GM18870 (cell line): Measurements from ENCODE around the gene HK1.

Source experiments
- ATAC-seq: cut with Tn5 transposase; IDR thresholded peaks from one replicate; pipeline ENCODE4 v1.9.1; 2021; ENCODE audit warnings: moderate library complexity; ENCODE audit not compliant: unreplicated experiment

The HK1 gene

DNA sequence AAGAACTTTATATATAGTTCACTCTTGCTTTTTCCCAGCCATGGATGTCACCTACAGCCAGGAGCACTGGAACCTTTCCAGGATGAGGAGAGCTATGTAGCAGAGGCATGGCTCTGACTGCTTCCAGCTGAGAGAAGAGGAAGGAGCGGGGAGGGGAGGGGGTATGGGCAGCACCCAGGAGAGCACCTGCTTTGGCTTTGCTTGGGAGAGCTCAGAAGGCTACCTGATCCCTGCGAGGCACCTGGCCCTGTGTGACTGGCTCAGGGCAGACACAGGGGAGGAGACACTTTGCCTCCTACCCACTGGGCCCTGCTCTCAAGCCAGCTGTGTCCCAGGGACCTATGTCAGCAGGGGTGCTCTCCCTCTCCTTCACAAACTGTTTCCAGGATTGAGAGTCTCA, 67.1 kb downstream of the HK1 start:
- no peak for ATAC-seq

DNA sequence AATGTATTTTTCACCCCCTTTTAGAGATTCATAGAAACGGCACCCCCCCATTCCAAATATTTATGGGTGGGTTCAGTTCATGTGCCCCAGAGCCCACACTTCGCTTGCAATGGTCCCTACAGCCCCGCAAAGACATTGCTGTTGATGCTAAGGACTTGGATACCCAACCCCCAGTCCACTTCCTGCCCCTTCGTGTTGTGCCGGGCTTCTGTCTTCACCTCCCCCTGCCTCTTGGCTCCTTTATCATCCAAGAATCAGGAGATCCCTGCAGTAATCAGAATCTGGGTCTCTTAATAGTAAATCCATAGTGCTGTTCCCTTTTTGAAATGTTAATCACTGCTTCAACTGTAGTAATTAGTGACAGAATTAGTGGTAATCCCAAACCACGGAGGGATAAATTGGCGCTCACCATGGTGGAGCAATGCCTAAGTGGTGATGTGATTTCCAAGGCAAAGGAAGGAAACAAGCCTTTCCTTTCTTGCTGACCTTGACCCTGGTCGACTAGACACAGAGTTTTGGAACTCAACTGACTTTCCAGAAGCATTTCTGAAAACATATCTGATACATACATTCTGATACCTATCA, 67.7 kb downstream of the HK1 start:
- no peak for ATAC-seq

DNA sequence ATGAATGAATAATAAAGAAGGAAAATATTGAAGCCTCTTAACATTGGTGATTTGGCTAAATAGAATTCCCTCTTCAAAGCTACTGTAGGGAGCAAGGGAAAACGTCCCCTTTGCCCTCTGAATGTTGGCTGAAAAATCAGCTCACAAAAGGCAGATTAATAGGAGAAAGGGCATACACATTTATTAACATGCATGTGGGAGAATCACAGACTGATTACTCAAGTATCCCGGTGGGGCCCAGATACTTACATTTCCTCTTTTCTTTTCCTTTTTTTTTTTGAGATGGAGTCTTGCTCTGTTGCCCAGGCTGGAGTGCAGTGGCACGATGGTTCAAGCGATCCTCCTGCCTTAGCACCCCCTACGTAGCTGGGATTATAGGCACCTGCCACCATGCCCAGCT, 68.5 kb downstream of the HK1 start:
- ATAC-seq: no peak

DNA sequence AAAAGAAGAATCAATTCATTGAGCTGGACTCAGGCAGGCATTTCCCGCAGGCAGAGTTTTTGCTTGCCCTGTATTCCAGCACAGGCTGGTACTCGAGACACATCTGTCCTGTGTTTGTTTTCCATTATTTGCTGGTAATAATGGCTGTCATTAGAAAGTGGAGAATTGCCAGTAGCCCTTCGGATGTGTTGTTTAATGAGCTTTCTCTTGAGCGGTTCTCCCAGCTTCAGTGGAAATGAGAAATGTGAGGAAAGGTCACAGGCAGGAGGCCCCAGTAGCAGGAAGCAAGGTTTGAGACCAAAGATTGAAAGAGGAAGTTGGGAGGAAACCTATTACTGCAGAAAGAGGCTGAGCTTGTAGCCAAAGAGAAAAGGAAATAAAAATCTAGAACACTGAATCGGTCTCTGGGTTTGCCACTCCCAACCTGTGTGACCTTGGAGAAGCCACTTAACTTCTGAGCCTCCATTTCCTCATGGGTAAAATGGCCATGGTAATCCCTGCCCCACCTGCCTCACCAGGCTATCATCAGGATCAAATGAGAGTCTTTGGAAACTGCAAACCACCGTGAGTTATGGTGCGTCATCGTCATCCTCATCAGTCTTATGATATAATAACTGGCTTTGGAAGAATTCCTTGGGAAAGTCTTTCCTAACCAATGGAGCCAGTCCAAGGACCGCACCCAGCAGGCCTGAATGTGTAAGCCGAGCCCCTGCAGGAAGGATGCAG, 70.7 kb downstream of the HK1 start:
- no peak for ATAC-seq

DNA sequence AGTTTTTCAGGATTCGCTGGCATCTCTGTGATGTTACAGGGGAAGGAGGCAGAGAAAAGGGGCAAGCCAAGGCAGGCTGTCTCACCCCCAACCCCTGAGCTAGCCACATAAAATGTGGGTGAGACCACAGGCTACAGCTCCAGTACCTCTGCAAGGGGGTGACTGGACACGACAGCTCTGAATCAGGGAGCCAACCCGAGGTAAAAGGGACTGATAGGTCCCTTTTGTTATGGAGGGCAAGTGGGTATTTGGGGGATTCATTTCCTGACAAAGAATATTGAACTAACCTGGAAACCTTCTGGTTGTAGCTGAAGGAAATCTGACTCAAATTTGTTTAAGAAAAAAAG, 71.2 kb downstream of the HK1 start:
- no peak for ATAC-seq

DNA sequence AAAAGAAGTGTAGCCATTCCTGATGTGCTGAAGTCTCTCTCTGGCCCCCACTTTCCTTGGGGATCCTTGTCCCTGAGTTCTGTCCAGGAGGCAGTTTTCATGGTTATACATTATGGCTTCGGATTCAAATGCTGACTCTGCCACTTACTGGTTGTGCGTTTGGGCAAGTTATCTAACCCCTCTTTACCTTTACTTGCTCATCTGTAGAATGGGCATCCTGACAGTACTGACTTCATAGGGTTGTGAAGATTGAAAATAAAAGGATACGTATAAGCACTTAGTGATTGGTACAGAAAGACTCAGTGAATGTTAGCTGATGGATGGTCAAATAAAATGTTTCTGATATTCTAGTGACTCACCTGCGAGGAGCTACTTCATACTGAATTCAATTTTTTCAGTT, 73.3 kb downstream of the HK1 start:
- no peak for ATAC-seq

DNA sequence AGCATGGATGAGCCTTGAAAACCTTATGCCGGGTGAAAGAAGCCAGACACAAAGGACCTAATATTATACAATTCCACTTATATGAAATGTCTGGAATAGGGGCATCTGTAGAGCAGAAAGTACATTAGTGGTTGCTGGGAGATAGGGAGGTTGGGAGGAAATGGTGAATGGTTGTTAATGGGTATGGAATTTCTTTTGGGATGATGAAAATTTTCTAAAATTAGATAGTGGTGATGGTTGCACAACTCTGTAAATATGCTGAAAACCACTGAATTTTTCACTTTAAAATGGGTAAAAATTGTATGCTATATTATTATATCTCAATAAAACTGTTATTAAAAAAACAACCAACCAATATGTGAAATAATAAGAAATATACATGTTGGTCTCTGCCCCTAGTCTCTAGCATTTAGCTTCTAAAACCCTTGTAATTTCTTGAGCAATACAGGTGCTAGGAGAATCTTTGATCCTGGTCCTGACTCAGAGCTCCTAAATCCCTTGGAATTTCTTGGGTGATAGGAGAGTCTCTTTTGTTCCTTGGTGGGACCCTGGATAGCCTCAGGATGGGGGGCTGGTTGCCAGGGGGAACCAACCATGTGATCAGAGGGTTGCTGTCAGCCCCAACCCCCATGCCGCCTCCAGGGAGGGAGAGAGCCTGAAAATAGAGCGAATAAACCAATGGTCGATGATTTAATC, 74.4 kb downstream of the HK1 start:
- no peak for ATAC-seq

DNA sequence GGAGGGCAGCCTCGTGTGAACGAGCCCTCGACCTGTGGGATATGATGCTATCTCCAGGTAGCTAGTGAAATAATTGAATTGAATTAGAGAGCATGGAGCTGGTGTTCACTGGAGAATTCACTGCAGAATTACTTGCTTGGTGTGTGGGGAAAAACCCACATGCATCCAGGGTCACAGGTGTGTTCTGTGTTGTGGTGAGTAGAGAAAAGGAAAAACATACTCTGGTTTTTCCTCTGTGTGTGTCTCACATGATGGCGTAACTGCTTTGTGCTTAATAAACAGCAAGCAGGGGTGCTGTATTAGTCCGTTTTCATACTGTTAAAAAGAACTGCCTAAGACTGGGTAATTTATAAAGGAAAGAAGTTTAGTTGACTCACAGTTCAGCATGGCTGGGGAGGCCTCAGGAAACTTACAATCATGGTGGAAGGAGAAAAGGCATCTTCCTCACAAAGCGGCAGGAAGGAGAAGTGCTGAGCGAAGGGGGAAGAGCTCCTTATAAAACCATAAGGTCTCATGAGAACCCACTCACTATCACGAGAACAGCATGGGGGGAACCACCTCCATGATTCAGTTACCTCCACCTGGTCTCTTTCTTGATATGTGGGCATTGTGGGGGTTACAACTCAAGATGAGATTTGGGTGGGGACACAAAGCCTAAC, 75.8 kb downstream of the HK1 start:
- no peak for ATAC-seq

DNA sequence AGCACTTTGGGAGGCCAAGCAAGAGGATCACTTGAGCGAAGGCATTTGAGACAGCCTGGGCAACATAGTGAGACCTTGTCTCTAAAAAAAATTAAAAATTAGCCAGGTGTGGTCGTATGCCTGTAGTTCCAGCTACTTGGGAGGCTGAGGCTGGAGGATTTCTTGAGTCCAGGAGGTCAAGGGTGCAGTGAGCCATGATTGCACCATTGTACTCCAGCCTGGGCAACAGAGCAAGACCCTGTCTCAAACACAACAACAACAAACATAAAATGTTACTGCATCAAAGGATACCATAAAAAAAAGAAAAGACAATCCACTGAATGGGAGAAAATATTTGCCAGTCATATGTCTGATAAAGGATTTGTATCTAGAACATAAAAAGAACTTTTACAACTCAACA, 77.9 kb downstream of the HK1 start:
- ATAC-seq: no peak

DNA sequence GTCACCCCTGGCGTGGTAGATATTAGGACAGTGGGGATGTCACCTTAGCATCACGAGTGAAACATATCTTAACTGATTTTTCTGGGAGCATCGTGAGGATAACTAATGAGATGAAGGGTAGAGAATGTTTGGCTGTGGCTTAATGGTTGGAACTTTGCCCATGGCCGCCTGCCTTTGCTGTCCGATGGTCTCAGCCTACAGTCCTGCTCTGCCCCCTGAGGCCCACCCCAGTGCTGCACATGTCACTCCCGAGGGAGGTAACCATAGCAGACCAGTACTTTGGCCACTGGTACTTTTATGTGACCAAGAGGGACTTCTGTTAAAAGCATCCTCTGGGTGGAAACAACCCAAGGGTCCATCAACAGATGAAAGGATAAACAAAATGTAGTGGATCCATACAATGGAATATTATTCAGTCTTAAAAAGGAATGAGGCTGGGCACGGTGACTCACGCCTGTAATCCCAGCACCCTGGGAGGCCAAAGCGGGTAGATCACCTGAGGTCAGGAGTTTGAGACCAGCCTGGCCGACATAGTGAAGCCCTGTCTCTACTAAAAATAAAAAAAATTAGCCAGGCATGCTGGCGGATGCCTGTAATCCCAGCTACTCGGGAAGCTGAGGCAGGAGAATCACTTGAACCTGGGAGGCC, 80.0 kb downstream of the HK1 start:
- no peak for ATAC-seq

DNA sequence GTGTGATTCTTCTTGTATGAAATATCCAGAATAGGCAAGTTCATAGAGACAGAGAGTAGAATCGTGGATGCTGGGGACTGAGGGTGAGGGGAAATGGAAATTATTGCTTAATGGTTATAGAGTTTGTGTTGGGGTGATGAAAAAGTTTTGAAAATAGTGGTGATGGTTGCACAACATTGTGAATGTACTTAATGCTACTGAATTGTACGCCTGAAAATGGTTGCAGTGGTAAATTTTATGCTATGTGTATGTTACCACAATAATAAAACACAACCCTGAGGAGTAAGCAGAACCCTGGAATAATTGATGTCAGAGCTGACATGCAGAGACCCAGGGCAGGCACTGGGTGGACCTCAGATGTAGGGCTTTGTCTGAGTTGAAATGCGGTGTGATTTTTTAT, 80.9 kb downstream of the HK1 start:
- no peak for ATAC-seq

DNA sequence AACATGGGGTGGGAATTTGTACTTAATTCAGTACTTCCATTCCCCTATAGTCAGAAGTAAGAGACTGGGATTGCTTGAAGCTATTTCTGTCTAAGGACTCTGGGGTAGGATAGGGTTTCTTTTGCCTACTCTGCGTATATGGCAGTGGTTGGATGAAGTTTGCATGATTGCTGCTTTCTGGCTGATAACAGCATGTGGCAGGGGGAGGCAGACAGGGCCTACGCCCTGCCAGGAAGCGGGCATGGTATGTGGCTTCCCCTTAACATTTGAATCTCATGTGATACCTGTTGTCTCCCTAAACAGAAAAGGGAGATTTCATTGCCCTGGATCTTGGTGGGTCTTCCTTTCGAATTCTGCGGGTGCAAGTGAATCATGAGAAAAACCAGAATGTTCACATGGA, 81.3 kb downstream of the HK1 start:
- ATAC-seq: no peak

DNA sequence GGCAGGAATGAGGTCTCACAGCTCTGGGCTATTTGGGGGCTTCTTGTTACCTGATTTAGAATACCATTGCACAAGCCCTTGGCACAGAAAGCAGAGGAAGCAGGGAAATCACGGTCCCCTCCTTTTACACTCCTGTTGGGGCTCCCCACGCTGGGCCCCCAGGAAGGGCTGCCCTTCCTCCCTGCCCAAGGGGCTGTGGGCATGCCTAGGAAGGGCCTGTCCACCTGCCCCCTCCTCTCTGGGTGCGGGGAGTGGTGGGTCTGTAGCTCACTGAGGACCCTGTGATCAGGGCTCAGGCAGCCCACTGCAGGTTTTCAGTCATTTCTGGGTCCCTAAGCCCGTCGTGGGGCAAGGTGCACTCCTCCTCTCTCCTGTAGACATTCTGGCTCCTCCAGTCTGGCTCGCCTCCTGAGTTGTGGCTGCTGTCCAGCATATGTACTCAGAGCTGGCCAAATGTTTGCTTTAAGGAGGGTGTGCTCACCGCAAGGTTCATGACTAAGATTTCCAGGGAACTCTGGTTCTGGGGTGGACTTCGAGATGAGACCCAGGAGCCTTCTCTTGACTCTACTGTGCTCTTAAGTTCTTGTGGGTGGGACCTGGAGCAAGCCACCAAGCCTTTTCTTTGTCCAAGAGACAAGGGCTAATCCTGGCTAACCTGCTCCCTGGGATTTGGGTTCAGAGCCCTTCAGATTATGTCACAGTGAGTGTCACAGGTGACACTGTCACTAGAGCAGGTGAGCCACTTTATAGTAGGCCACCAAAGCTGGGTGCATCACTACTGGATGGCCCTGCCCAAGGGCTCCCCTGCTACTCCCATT, 82.4 kb downstream of the HK1 start:
- ATAC-seq: no peak

DNA sequence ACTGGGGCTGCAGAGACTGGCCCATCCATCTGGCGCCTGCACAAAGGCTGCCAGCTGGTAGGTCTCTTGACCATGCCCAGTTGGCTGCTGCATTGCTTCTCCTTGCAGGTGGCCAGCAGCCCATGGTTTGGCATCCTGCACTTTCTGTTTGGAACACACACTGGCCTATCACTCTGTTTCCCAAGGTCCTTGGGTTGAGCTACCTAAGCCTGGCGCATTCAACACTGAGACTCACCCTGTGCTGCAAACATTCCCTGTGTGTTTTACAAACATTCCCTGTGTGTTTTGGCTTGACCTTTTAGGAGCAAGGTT, 83.0 kb downstream of the HK1 start:
- no peak for ATAC-seq

DNA sequence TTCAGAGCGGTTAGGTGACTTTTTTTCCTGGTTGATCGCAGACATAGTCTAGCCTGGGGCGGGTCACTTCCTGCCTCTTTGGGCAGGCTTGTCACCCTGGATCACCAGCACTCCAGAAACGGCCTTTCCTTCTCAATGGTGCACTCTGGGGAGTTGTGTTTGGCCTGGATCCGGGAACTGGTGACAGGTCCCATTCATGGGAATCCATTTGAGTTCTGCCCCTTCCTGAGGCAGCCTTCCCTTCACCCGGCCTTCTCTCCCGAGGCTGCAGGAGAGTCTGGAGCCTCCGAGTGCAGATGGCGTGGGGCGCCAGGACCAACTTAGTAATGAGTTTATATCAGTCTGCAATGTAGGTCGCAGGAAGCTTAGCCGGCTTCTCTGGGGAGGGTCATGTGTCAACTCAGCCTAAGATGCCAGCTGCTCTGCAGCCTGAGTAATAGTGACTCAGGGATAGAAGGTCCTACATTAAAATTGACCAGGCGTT, 84.2 kb downstream of the HK1 start:
- ATAC-seq: no peak

DNA sequence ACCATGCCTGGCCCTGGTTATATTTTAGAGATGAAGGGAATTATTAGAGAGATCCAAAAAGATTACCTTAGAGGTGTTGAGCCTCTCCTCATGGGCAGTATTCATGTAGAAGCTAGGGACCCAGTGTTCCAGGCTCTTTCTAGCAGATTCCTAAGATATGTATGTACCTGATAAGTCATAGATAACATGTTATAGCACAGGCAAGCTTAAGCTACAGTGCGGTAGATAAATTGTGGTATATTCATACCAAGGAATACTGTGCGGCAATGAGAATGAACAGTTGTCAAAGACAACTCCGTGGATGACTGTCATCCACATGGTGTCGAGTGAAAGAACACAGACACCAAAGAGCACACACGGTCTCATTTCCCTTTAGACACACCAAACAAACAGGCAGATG, 85.4 kb downstream of the HK1 start:
- no peak for ATAC-seq

DNA sequence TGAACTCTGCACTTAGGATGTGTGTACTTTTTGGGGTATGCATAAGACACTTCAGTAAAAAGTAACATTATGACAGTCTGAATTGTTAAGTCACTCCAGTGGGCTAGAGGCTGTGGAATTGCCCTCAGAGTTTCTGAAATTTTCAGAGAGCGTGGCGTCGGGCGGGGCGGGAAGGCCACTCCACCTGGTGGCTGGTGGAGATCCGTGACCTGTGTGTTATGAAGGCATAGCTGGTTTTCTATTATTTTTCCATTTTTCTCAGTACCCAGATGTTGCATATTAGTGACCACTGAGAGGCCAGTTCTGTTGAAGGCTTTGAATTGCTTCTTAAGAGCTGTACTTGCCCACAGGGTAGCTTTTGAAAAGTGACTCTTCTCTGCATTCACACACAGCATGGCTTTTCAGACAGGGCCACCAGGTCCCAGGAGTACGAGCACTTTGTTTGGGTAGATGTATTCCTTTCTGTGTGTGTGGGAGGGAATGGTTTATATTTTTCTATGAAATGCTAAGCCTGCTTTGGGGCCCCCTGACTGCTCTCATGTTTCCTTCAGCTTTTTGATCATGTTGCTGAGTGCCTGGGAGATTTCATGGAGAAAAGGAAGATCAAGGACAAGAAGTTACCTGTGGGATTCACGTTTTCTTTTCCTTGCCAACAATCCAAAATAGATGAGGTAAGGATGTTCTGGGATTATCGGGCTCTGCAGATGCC, 86.1 kb downstream of the HK1 start:
- ATAC-seq: no peak

DNA sequence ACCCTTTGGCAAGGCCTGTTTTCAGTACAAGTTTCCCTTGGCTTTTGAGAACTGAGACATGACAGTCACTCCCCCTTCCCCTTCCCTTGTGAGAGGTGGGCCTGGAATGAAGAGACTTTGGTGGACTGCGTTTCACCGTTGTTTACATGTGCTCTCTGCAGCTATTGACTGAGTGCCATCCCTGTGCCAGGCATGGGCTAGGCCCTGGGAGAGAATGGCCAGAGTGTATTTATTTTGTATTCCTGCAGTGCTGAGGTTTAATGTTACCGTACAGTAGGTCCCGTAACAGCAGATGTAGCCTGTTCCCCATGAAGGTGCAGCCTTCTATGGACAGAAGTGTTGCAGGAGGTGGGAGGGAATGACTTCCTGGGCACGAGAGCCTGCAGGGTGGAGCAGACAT, 88.4 kb downstream of the HK1 start:
- ATAC-seq: no peak

DNA sequence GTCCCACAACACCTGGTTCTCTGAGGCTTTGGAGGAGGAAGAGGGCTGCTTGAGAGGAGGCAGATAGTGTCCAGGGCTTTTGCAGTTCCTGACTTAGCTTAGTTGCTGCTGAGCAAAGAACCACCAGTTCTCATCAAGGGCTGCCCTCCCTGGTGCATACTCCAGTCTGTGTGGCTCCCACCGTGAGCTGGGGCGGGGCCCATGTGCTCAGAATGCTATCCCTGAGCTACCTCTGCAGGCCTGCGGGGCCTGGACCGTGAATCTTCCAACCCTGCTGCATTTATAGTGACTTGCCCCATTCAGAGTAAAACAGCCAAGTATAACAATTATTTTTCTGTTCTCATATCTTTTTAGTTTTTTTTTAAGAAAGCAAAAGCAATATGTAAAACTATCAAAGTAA, 89.2 kb downstream of the HK1 start:
- ATAC-seq: no peak
